Uterus (tissue), 4 donors: ENCODE data around the gene MPG. TPM values are rescaled to one million over a fixed set of nuclear protein-coding genes. Genes with fewer than 3 reads are reported as not detected.

Experiments used
- DNase-seq, 2 donors: peaks; one replicate each; pipeline ENCODE4 v3.0.0-alpha.2; 2019 to 2020
- H3K27ac ChIP-seq, 2 donors: fragments of 200-600 bp; sonication (generic); 1 replicate in 1 of 2; 2 replicates in 1 of 2; pipeline ENCODE4 v1.5.1; 2016 to 2018
- H3K27me3 ChIP-seq, 2 donors: fragments of 200-600 bp; sonication (generic); one replicate each; pipeline ENCODE4 v1.5.1; 2018 to 2019; ENCODE audit warnings: control low read depth in 1 of 2
- H3K36me3 ChIP-seq, 2 donors: fragments of 200-600 bp; sonication (generic); one replicate each; pipeline ENCODE4 v1.5.1; 2019; ENCODE audit warnings: control low read depth in 1 of 2
- H3K4me1 ChIP-seq, 2 donors: fragments of 200-600 bp; sonication (generic); one replicate each; pipeline ENCODE4 v1.5.1; 2018 to 2019; ENCODE audit warnings: control low read depth in 1 of 2
- H3K4me3 ChIP-seq, 2 donors: fragments of 200-600 bp; sonication (generic); 1 replicate in 1 of 2; 2 replicates in 1 of 2; pipeline ENCODE4 v1.5.1; 2018 to 2019; ENCODE audit warnings: mild to moderate bottlenecking in 1 of 2
- H3K9me3 ChIP-seq, 2 donors: fragments of 200-600 bp; sonication (generic); one replicate each; pipeline ENCODE4 v1.5.1; 2019; ENCODE audit warnings: control low read depth in 1 of 2
- CTCF ChIP-seq, 4 experiments: fragments of 200-600 bp in 2 of 4; fragments of 450-650 bp in 2 of 4; sonication (generic) in 2 of 4; IDR thresholded peaks; one replicate each; pipeline ENCODE4 v1.5.1; 2016 to 2019; ENCODE audit warnings: antibody characterized with exemption in 4 of 4, mild to moderate bottlenecking in 2 of 4, moderate library complexity in 1 of 4
- POLR2A ChIP-seq, 2 donors: fragments of 450-650 bp; IDR thresholded peaks; one replicate each; pipeline ENCODE4 v1.6.1; 2016; ENCODE audit warnings: antibody characterized with exemption in 2 of 2, mild to moderate bottlenecking in 1 of 2, moderate library complexity in 1 of 2
- intact Hi-C: fragments of 100-400 bp; cut with DNase I; formaldehyde crosslinking; loops from one replicate; pipeline ENCODE4 v1.15.1; 2023; ENCODE audit warnings: low total_unique reads
- small RNA-seq: library from RNA; depleted of rRNA; stranded (forward); fragments of <200 nt; gene quantifications from one replicate; pipeline ENCODE3, GENCODE V24; 2016
- total RNA-seq, 4 donors: library from RNA; depleted of rRNA in 3 of 4; stranded (reverse); fragments of >200 nt in 3 of 4; gene quantifications; one replicate each; pipeline versions ENCODE4 v1.1.0 to v1.2.4, GENCODE V29; 2014 to 2023
- donor health status: DM: yes; HTN: yes; CAD: no.

The MPG gene
- total RNA-seq, 4 donors from 2014 or later: 35.7 to 305 (median 63.7) TPM

- Histone ChIP-seq H3K4me3 (no peak overlapping the region), H3K9me3 (no peaks in the 10 kb centered on the region), H3K27me3 (no peaks in the 10 kb centered on the region), H3K4me1 (no peaks in the 10 kb centered on the region), H3K27ac (no peak overlapping the region), H3K36me3 (no peaks in the 10 kb centered on the region)
- TF ChIP-seq CTCF (IDR thresholded peaks at IDR 0.05): no peak
- no peak for TF ChIP-seq POLR2A (IDR thresholded peaks at IDR 0.05)
- DNase-seq: no peak
- intact Hi-C loops: no loop called here
These were observed 54.1 kb downstream of the MPG start for GRCh38 chr16:132120-132519.

- H3K9me3 ChIP-seq: no peaks in the 10 kb centered on the region
- no peak overlapping the region for H3K4me3 ChIP-seq
- TF ChIP-seq CTCF (IDR thresholded peaks at IDR 0.05) (no peak), POLR2A (IDR thresholded peaks at IDR 0.05) (no peak)
- H3K4me1 ChIP-seq: no peaks in the 10 kb centered on the region
- no peak overlapping the region for H3K27ac ChIP-seq
- no peaks in the 10 kb centered on the region for H3K36me3 ChIP-seq
- no peaks in the 10 kb centered on the region for H3K27me3 ChIP-seq
- intact Hi-C loops: no loop called here
- DNase-seq: no peak
These were observed 55.7 kb downstream of the MPG start for GRCh38 chr16:133716-134115.

Small RNA genes lying within 50 kb of the gene (small RNA-seq; reads per million reads assigned to genes)
- gene Z69720.2: not detected

Other genes with a start within 250 kb of the MPG start
- 10 to 100 TPM in 1 of 4 donors, 1 to 10 TPM in 2, under 1 TPM in 1; 0.51 to 12.3 (median 4.0) TPM for gene POLR3K, start 24.6 kb upstream of the MPG start, total RNA-seq
- gene SNRNP25, start 24.4 kb upstream of the MPG start, total RNA-seq: 10 to 100 TPM in 3 of 4 donors, 1 to 10 TPM in 1; 8.0 to 38.4 (median 21.6) TPM
- 10 to 100 TPM; 14.7 to 79.0 (median 31.1) TPM for gene RHBDF1, start 5.6 kb upstream of the MPG start, total RNA-seq
- gene NPRL3, start 60.4 kb downstream of the MPG start, total RNA-seq: 10 to 100 TPM; 13.9 to 34.8 (median 18.7) TPM
- under 1 TPM in 1 of 4 donors, not detected in 3; 0.76 TPM for gene HBZ, start 74.4 kb downstream of the MPG start, total RNA-seq
- gene HBM, start 87.8 kb downstream of the MPG start, total RNA-seq: 1 to 10 TPM in 1 of 4 donors, not detected in 3; 1.4 TPM
- gene HBA2, start 94.7 kb downstream of the MPG start, total RNA-seq: 100 to 1,000 TPM in 3 of 4 donors, 10 to 100 TPM in 1; 52.8 to 638 (median 317) TPM
- 100 to 1,000 TPM in 3 of 4 donors, 10 to 100 TPM in 1; 42.0 to 398 (median 263) TPM for gene HBA1, start 98.5 kb downstream of the MPG start, total RNA-seq
- 1 to 10 TPM in 1 of 4 donors, not detected in 3; 4.1 TPM for gene HBQ1, start 102.2 kb downstream of the MPG start, total RNA-seq
- 100 to 1,000 TPM in 2 of 4 donors, 10 to 100 TPM in 2; 47.6 to 118 (median 93.9) TPM for gene LUC7L, start 151.2 kb downstream of the MPG start, total RNA-seq
- 10 to 100 TPM in 2 of 4 donors, 1 to 10 TPM in 2; 5.6 to 65.5 (median 30.1) TPM for gene FAM234A, start 156.6 kb downstream of the MPG start, total RNA-seq
- 1 to 10 TPM in 3 of 4 donors, not detected in 1; 1.1 to 2.4 (median 2.3) TPM for gene RGS11, start 197.7 kb downstream of the MPG start, total RNA-seq
- 1 to 10 TPM in 1 of 4 donors, not detected in 3; 2.1 TPM for gene ARHGDIG, start 202.4 kb downstream of the MPG start, total RNA-seq
- gene PDIA2, start 204.9 kb downstream of the MPG start, total RNA-seq: under 1 TPM in 1 of 4 donors, not detected in 3; 0.97 TPM